Left ventricle myocardium superior (tissue), 1 donor: Measurements from ENCODE around the gene ESRRB. TPM values are rescaled to one million over a fixed set of nuclear protein-coding genes. Genes with fewer than 3 reads are reported as not detected.
"Not testable (repeated sequence)": the region's sequence is repeated elsewhere in the genome, so short reads cannot be mapped to it uniquely, and the experiment has no call there.

ENCODE experiments used
- ATAC-seq: fragments of 200-7000 bp; cut with Tn5 transposase; one replicate; pipeline ENCODE4 v1.9.1; 2020; ENCODE audit warnings: mild to moderate bottlenecking, moderate library complexity
- DNase-seq: peaks from one replicate; pipeline ENCODE4 v3.0.0-alpha.2; 2020
- intact Hi-C: fragments of 100-400 bp; cut with micrococcal nuclease; formaldehyde crosslinking; loops from one replicate; pipeline ENCODE4 v1.11.0; 2022
- total RNA-seq: library from RNA; stranded (reverse); fragmentation: NEBNext Ultra II Directional; extraction: Animal tissue kit (Norgen Biotek cat#: 25700); gene quantifications from one replicate; pipeline ENCODE4 v1.2.1, GENCODE V29; 2021
- donor health status: DM: no; HTN: yes; CAD: no; lungs with severe emphysema.

Gene ESRRB
- total RNA-seq, 1 donor from 2014 or later, result 4.6 TPM

- DNase-seq, result no peak
- intact Hi-C loops, result no loop called here
- ATAC-seq, result no peak
These were observed 134.2 kb downstream of the ESRRB start for GRCh38 chr14:76510181-76510580.

GRCh38 chr14:76514213-76514998 is 138.5 kb downstream of the ESRRB start:
- DNase-seq (no peak), ATAC-seq (no peak)
- intact Hi-C loops, result no loop called here

DNA sequence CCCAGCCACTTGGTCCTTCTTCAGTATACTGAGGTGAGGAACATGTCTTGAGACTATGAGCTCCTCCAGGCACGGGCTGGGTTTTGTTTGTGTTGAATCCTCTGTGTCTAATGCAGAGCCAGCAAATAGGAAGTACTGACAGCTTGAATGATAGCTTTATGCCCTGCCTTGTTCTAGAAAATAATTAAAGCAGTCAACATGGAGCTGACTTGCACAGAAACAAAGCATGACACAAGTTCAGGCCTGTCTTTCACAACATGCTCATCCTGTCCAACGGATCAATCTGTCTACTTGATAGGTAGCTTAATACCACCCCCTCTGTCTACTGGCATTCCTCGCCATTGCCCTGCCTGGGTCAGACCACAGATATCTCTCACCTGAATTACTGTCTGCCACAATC is 140.9 kb downstream of the ESRRB start:
- ATAC-seq (no peak), DNase-seq (no peak)
- intact Hi-C loops, result no loop called here

GRCh38 chr14:76518366-76518765 is 142.4 kb downstream of the ESRRB start:
- no peak for DNase-seq
- no peak for ATAC-seq
- intact Hi-C loops, result no loop called here

DNA sequence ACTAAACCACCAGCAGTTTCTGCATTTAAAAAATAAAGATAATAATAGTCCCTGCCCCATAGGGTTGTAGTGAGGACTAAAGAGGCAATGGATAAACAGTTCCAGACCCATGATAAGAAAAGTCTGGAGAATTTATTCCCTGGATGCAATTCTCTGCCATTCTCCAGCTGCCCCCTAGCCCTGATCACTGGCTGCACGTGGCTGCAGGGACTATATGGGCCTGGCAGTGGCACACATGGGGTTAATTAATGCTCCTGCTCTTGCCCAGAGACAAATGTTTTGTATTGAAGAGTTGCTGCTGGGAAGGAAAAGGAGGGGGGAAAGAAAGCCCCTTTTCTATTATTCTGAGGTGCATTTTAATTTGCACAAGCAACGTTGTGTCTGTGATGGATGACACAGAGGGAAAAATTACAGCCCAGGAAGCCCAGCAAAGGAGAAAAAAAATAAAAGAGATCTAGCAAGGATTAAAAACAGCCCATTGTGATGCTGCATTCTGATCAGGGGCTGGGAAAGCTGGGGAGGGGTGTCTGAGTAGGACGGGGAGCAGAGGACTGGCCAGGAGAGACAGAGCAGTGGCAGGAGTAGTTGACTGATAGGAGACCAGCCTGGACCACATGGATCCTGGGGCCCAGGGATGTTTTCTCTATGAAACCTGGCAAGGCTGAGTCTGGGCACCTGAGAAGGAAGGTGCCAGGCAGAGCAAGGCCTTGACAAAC is 149.3 kb downstream of the ESRRB start:
- DNase-seq (no peak), ATAC-seq (no peak)
- intact Hi-C loops, result no loop called here

GRCh38 chr14:76531085-76531484 is 155.1 kb downstream of the ESRRB start:
- intact Hi-C loops, result no loop called here
- DNase-seq (no peak), ATAC-seq (no peak)

DNA sequence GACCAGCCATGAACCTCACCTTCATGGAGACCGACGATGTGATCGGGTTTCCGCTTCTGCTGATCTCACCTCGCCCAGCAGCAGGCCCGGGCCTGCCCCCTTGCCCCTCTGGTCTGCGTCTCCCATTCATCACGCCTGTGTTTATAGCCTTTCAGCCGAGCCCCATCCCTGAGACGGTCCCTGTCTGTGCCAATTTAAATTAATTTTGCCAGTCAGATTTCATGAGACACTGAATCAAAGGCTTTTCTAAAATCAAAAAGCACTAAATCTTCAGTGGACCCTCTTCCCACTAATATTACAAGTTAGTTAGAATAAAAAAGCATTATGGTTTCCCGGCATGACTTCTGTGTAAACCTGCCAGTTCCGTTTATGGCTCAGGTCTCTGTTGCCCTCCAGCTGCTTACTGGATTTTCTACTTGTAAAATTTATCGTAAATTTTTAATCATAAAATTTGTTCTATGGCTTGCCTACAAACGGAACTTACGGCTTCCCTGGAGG is 155.9 kb downstream of the ESRRB start:
- DNase-seq (no peak), ATAC-seq (no peak)
- intact Hi-C loops, result no loop called here

GRCh38 chr14:76536636-76537035 is 160.7 kb downstream of the ESRRB start:
- ATAC-seq, intact Hi-C loops, DNase-seq: not testable (repeated sequence)

DNA sequence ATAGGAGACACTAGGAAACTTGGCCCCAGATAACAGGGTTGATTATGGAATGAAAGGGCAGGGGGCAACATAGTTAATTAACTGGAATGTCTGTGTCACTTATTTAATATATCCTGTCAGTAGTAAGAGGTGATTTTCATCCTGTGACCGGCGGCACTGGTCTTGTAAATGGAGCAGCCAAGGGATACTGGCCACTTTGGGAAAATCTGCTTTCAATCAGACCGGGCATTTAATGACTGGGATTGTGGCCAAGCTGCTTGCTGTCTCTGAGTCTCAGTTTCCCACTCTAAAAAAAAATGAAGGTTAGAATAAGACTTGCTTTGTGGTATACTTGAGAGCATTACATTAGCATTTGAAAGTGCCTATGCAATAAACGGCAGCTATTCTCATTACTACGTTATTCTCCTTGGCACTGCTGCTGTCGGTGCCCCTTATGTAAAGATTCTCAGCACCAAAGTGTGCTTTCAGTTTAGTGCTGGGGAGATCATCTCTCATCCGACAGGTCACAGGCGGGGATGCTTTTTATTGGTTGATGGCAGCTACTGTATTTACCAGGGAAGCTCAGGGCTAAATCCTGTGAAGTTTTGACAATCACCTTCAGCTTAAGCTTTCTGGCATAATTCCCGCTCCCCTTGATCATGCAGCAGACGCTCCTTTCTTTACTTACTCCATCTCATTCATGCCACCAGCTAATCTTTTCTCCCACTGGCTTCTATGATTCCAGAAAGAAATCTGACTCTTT is 162.1 kb downstream of the ESRRB start:
- intact Hi-C loops, result no loop called here
- DNase-seq, result no peak
- ATAC-seq, result no peak

GRCh38 chr14:76538648-76539008 is 162.7 kb downstream of the ESRRB start:
- DNase-seq, result no peak
- intact Hi-C loops, result no loop called here
- no peak for ATAC-seq

DNA sequence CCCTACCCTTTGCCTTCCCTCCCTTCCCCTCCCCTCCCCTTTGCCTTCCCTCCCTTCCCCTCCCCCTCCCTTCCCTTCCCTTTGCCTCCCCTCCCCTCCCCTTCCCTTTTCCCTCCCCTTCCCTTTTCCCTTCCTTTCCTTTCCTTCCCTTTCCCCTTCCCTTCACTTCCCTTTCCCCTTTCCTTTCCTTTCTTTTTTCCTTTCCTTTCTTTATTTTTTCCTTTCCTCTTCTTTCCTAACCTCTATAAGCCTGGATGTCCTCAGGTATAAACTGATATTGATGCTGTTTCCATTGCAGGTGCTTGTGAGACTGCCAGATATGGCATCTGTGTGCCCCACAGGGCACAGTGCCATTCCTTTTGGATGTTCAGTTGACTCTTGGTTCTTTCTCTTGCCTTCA is 163.2 kb downstream of the ESRRB start:
- intact Hi-C loops, result no loop called here
- ATAC-seq (no peak), DNase-seq (no peak)

GRCh38 chr14:76541594-76542219 is 165.8 kb downstream of the ESRRB start:
- intact Hi-C loops, result no loop called here
- DNase-seq (no peak), ATAC-seq (no peak)

GRCh38 chr14:76546426-76547221 is 170.7 kb downstream of the ESRRB start:
- ATAC-seq, result no peak
- intact Hi-C loops, result no loop called here

DNA sequence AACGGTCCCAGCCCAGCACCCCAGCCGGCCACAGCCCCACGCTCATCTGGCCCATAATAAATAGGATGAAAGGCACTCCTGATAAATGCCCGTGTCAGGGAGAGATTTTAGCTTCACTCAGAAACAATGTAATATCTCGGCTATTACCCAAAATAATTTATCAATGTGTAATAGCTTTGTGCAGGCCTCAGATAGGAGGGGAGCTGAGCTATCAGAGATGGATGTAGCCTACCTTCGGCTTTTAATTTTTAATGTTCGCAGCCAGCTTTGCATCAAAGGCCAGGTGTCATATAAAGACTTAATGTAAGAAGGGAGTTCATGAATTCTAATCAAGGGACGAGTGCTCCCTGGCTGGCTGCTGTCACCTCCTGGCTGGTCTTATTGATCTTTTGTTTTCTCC is 171.9 kb downstream of the ESRRB start:
- intact Hi-C loops, result no loop called here

More at GRCh38 chr14:76546426-76547221, 170.7 kb downstream of the ESRRB start:
- DNase-seq, result no peak

GRCh38 chr14:76550534-76550933 is 174.6 kb downstream of the ESRRB start:
- intact Hi-C loops, result no loop called here
- DNase-seq (no peak), ATAC-seq (no peak)

More for the DNA sequence above, 171.9 kb downstream of the ESRRB start:
- ATAC-seq (no peak), DNase-seq (no peak)

GRCh38 chr14:76551116-76551515 is 175.2 kb downstream of the ESRRB start:
- intact Hi-C loops, result no loop called here

More at GRCh38 chr14:76551116-76551515, 175.2 kb downstream of the ESRRB start:
- ATAC-seq (no peak), DNase-seq (no peak)
